ENCODE measurements around the gene PEAK1.

PEAK1 gene

DNA sequence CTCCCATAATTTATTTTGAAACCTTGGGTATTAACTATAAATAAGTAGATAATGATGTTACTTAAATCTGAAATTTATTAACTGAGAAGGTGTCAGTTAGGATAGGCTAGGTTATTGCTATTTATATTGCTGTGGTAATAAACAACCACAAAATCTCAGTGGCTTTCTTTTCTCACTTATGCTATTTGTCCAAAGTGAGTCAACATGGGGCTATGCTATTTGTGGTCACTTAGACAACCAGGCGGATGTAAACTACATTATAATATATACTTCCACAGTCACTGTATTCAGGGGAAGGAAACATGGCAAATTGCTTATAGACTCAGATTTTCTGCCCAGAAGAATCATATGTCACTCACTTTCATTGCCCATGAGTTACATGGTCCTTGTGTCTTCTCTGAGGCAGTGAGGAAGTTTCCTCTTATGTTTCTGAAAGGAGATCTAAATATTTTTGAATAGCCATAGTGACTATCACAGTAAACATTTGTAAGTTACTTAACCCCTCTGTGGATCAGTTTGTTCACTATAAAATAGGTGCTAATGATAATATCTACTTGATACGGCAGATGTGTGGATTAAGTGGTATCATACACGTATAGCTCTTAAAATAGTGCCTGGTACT lies 20.6 kb upstream of the PEAK1 start:
- peaks cover 8% of the 10 kb centered on the region for H3K4me1 Mint-ChIP-seq
- H3K36me3 Mint-ChIP-seq: peaks cover 4% of the 10 kb centered on the region
- H3K27me3 Mint-ChIP-seq: no peaks in the 10 kb centered on the region
- no peaks in the 10 kb centered on the region for H3K9me3 Mint-ChIP-seq
- CTCF ChIA-PET: interaction anchor here (1.6 kb wide), 1 partner anchor 103 kb away, joined by 3 read pairs; no protein-coding TSS in a partner anchor
- H3K4me3 Mint-ChIP-seq: no peak overlapping the region
- DNase-seq: no peak
- H3K27ac Mint-ChIP-seq: no peak overlapping the region

DNA sequence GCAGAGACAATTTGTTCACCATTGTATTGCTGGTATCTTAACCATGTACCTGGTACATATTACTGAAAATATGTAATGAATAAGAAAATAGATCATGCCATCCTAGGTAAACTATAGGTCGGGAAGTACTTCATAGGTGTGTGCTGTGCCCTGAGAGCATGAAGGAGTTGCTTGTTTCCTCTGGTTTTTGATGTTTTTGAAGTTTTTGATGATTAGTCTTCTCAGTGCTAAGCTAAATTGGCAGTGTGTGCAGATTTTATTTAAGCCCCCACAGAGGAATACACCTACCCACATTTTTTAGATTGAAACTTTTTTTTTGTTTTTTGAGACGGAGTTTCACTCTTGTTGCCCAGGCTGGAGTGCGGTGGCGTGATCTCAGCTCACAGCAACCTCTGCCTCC lies 17.4 kb upstream of the PEAK1 start:
- H3K4me3 Mint-ChIP-seq: no peak overlapping the region
- peaks cover 4% of the 10 kb centered on the region for H3K36me3 Mint-ChIP-seq
- CTCF ChIA-PET: interaction anchor here (0.7 to 0.8 kb wide), 2 partner anchors 620 to 1252 kb away, joined by 3 read pairs; no protein-coding TSS in a partner anchor
- H3K9me3 Mint-ChIP-seq: no peaks in the 10 kb centered on the region
- no peak overlapping the region for H3K27ac Mint-ChIP-seq
- no peak for DNase-seq
- peaks cover 8% of the 10 kb centered on the region for H3K4me1 Mint-ChIP-seq
- H3K27me3 Mint-ChIP-seq: no peaks in the 10 kb centered on the region

- H3K27ac Mint-ChIP-seq: no peak overlapping the region
- CTCF ChIA-PET: interaction anchor here (0.7 to 0.8 kb wide), 2 partner anchors 620 to 1252 kb away, joined by 3 read pairs; no protein-coding TSS in a partner anchor
- H3K4me1 Mint-ChIP-seq: peaks cover 8% of the 10 kb centered on the region
Measured at GRCh38 chr15:77436822-77437221, 16.9 kb upstream of the PEAK1 start.

GRCh38 chr15:77430652-77431051 lies 10.7 kb upstream of the PEAK1 start:
- Mint-ChIP-seq H3K4me1 (peaks cover 35% of the 10 kb centered on the region), H3K27ac (no peak overlapping the region), H3K9me3 (no peaks in the 10 kb centered on the region), H3K4me3 (no peak overlapping the region), H3K36me3 (peaks cover 2% of the 10 kb centered on the region), H3K27me3 (no peaks in the 10 kb centered on the region)
- no peak for DNase-seq
- CTCF ChIA-PET: interaction anchor here (0.7 to 1.0 kb wide), 3 partner anchors 9 to 18 kb away, joined by 3 to 4 read pairs (median 4); no protein-coding TSS in a partner anchor

More at GRCh38 chr15:77436822-77437221, 16.9 kb upstream of the PEAK1 start:
- no peaks in the 10 kb centered on the region for H3K9me3 Mint-ChIP-seq
- no peak for DNase-seq
- H3K36me3 Mint-ChIP-seq: peaks cover 4% of the 10 kb centered on the region
- H3K27me3 Mint-ChIP-seq: no peaks in the 10 kb centered on the region
- no peak overlapping the region for H3K4me3 Mint-ChIP-seq

- CTCF ChIA-PET: interaction anchor here (0.7 to 1.0 kb wide), 3 partner anchors 9 to 18 kb away, joined by 3 to 4 read pairs (median 4); no protein-coding TSS in a partner anchor
- Mint-ChIP-seq H3K27me3 (no peaks in the 10 kb centered on the region), H3K4me3 (no peak overlapping the region), H3K4me1 (peaks cover 36% of the 10 kb centered on the region), H3K27ac (no peak overlapping the region), H3K36me3 (peaks cover 4% of the 10 kb centered on the region), H3K9me3 (no peaks in the 10 kb centered on the region)
- no peak for DNase-seq
Measured at GRCh38 chr15:77430213-77430612, 10.3 kb upstream of the PEAK1 start.

DNA sequence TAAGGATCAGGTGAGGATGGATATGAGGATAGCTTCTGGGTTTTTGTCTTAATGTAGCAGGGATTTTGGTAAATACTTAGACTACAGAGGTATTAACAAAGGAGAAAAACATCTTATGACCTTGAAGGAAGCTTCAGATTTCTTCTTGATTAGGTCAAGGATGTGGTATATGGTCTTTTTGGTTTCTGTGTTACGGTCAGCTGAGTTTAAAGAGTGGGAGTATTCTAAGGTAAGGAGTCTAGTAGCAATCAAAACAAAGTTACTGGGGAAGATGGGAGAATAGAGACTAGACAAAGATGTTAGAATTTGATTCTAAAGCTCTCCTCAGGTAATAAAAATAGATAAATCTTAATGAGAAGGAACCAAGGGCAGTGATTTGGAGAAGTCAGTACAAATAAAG lies 7.0 kb upstream of the PEAK1 start:
- no peak for DNase-seq
- H3K9me3 Mint-ChIP-seq: no peaks in the 10 kb centered on the region
- H3K36me3 Mint-ChIP-seq: peaks cover 12% of the 10 kb centered on the region
- H3K27ac Mint-ChIP-seq: no peak overlapping the region
- H3K4me1 Mint-ChIP-seq: peaks cover 46% of the 10 kb centered on the region
- H3K4me3 Mint-ChIP-seq: no peak overlapping the region
- CTCF ChIA-PET: interaction anchor here (2.3 kb wide), 1 partner anchor 240 kb away, joined by 7 read pairs; no protein-coding TSS in a partner anchor
- H3K27me3 Mint-ChIP-seq: no peaks in the 10 kb centered on the region

GRCh38 chr15:77426377-77426776 lies 6.5 kb upstream of the PEAK1 start:
- no peak for DNase-seq
- Mint-ChIP-seq H3K9me3 (no peaks in the 10 kb centered on the region), H3K27ac (no peak overlapping the region), H3K4me1 (peaks cover 50% of the 10 kb centered on the region), H3K36me3 (peaks cover 12% of the 10 kb centered on the region), H3K4me3 (no peak overlapping the region), H3K27me3 (no peaks in the 10 kb centered on the region)
- CTCF ChIA-PET: interaction anchor here (2.3 kb wide), 1 partner anchor 239 kb away, joined by 7 read pairs; no protein-coding TSS in a partner anchor

DNA sequence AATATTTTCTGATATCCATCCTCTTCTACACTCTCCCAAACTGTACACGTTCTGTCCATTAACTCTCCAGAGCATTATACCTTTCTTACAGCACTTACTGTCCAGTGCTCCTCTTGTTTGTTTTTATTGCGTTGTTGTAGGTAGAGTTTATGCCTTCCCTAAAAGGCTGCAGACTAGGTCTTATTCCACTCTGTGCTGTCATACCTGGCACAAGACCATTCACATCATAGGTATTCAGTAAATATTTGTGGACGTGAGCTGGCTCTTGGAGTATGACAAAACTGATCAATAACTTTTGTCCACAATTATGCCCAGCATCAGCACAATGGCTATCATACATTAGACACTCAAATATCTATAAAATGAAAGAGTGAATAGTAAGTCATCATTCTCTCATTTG lies 5.2 kb upstream of the PEAK1 start:
- CTCF ChIA-PET: interaction anchor here (0.6 kb wide), 1 partner anchor 238 kb away, joined by 3 read pairs; no protein-coding TSS in a partner anchor
- Mint-ChIP-seq H3K4me1 (peaks cover 46% of the 10 kb centered on the region), H3K27me3 (no peaks in the 10 kb centered on the region), H3K9me3 (no peaks in the 10 kb centered on the region), H3K36me3 (peaks cover 14% of the 10 kb centered on the region), H3K4me3 (no peak overlapping the region), H3K27ac (no peak overlapping the region)
- DNase-seq: no peak

GRCh38 chr15:77421370-77421700 lies 1.4 kb upstream of the PEAK1 start:
- Mint-ChIP-seq H3K36me3 (peaks cover 15% of the 10 kb centered on the region), H3K4me3 (peak overlapping the region; percentile 98), H3K4me1 (peaks cover 41% of the 10 kb centered on the region), H3K27me3 (no peaks in the 10 kb centered on the region), H3K27ac (peak overlapping the region; percentile 97), H3K9me3 (no peaks in the 10 kb centered on the region)
- CTCF ChIA-PET: interaction anchor here (0.9 to 1.1 kb wide), 5 partner anchors 9 to 242 kb away, joined by 3 to 5 read pairs (median 4); no protein-coding TSS in a partner anchor
- DNase-seq: peak; percentile 31

- CTCF ChIA-PET: interaction anchor here (0.9 to 1.1 kb wide), 3 partner anchors 10 to 231 kb away, joined by 4 to 5 read pairs (median 4); no protein-coding TSS in a partner anchor
- H3K4me1 Mint-ChIP-seq: peaks cover 36% of the 10 kb centered on the region
Measured at GRCh38 chr15:77420610-77421369, 886 bp upstream of the PEAK1 start, which contains the start of gene HMG20A. TSS of gene HMG20A (plus strand) at chr15:77420888. CDS start at chr15:77458408, 37,520 bp downstream.

GRCh38 chr15:77418966-77419835 lies 703 bp downstream of the PEAK1 start:
- no peaks in the 10 kb centered on the region for H3K9me3 Mint-ChIP-seq
- peak; percentile 62 for DNase-seq
- CTCF ChIA-PET: interaction anchor here (0.7 to 1.0 kb wide), 3 partner anchors 9 to 229 kb away, joined by 3 to 4 read pairs (median 4); no protein-coding TSS in a partner anchor
- peaks cover 6% of the 10 kb centered on the region for H3K36me3 Mint-ChIP-seq
- H3K4me1 Mint-ChIP-seq: peaks cover 32% of the 10 kb centered on the region
- no peaks in the 10 kb centered on the region for H3K27me3 Mint-ChIP-seq
- H3K4me3 Mint-ChIP-seq: peak overlapping the region; percentile 83
- H3K27ac Mint-ChIP-seq: peak overlapping the region; percentile 80

More at GRCh38 chr15:77420610-77421369, 886 bp upstream of the PEAK1 start, which contains the start of gene HMG20A:
- Mint-ChIP-seq H3K27ac (peak within 1 kb of the TSS; percentile 97), H3K9me3 (no peaks in the 10 kb centered on the region), H3K4me3 (peak within 1 kb of the TSS; percentile 98), H3K27me3 (no peaks in the 10 kb centered on the region), H3K36me3 (peaks cover 15% of the 10 kb centered on the region)
- DNase-seq: peak; percentile 72

GRCh38 chr15:77418391-77418965 lies 1.4 kb downstream of the PEAK1 start:
- peak overlapping the region; percentile 80 for H3K27ac Mint-ChIP-seq
- peaks cover 5% of the 10 kb centered on the region for H3K36me3 Mint-ChIP-seq
- no peaks in the 10 kb centered on the region for H3K27me3 Mint-ChIP-seq
- DNase-seq: no peak
- H3K9me3 Mint-ChIP-seq: no peaks in the 10 kb centered on the region
- CTCF ChIA-PET: interaction anchor here (0.7 to 1.0 kb wide), 3 partner anchors 9 to 229 kb away, joined by 3 to 4 read pairs (median 4); no protein-coding TSS in a partner anchor
- peaks cover 29% of the 10 kb centered on the region for H3K4me1 Mint-ChIP-seq
- peak overlapping the region; percentile 83 for H3K4me3 Mint-ChIP-seq

DNA sequence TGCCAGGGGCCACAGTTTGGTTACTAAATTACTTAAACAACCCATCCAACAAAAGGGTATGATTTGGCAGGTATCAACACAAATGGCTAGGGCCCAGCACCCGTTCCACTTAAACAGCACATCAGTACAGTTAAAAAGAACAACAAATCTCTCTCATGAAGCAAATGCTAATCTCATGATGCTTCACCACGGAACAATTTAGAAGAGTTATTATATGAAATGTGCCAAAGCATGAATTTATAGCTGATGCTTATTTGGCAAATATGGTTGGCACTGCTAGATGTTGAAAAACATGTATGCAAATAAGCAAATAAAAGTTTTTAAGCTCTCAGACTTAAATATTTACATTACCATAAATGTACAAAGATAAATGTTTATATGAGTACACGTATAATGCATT lies 2.3 kb downstream of the PEAK1 start:
- Mint-ChIP-seq H3K4me3 (no peak overlapping the region), H3K36me3 (peaks cover 5% of the 10 kb centered on the region), H3K27ac (no peak overlapping the region), H3K27me3 (no peaks in the 10 kb centered on the region), H3K4me1 (peaks cover 24% of the 10 kb centered on the region), H3K9me3 (no peaks in the 10 kb centered on the region)
- no peak for DNase-seq
- CTCF ChIA-PET: no interaction called here

All from activated naive CD4-positive, alpha-beta T cell treated with anti-CD3 and anti-CD28 coated beads, Interleukin-2, amount 10 ng/mL, durations not matched to agents 7 days and 5 days (primary cell).